Testis (tissue), 2 donors: ENCODE data around the gene RHO.

Source experiments
- POLR2A ChIP-seq: fragments of 450-650 bp; IDR thresholded peaks from one replicate; pipeline ENCODE4 v1.6.1; 2017; ENCODE audit warnings: antibody characterized with exemption, mild to moderate bottlenecking, moderate library complexity
- TF ChIP-seq, protein P1 (sequence below), 3 experiments: fragments of 450-650 bp in 2 of 3; fragments of 200-600 bp in 1 of 3; sonication (generic) in 1 of 3; IDR thresholded peaks; one replicate each; pipeline ENCODE4 v1.5.1; 2016 to 2019; ENCODE audit warnings: antibody characterized with exemption in 3 of 3, mild to moderate bottlenecking in 2 of 3, moderate library complexity in 1 of 3

- TF ChIP-seq, protein P1, sequence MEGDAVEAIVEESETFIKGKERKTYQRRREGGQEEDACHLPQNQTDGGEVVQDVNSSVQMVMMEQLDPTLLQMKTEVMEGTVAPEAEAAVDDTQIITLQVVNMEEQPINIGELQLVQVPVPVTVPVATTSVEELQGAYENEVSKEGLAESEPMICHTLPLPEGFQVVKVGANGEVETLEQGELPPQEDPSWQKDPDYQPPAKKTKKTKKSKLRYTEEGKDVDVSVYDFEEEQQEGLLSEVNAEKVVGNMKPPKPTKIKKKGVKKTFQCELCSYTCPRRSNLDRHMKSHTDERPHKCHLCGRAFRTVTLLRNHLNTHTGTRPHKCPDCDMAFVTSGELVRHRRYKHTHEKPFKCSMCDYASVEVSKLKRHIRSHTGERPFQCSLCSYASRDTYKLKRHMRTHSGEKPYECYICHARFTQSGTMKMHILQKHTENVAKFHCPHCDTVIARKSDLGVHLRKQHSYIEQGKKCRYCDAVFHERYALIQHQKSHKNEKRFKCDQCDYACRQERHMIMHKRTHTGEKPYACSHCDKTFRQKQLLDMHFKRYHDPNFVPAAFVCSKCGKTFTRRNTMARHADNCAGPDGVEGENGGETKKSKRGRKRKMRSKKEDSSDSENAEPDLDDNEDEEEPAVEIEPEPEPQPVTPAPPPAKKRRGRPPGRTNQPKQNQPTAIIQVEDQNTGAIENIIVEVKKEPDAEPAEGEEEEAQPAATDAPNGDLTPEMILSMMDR (IDR thresholded peaks at IDR 0.05), result no peak
- no peak for TF ChIP-seq POLR2A
Measured at GRCh38 chr3:129505341-129505740, 23.1 kb upstream of the RHO start.
